Inflammatory macrophage treated with lipopolysaccharide for 4 hours (primary cell): ENCODE data around the gene RINL.

Experiments used
- DNase-seq: peaks from one replicate; pipeline ENCODE4 v3.0.0-alpha.2; 2020

The RINL gene, protein sequence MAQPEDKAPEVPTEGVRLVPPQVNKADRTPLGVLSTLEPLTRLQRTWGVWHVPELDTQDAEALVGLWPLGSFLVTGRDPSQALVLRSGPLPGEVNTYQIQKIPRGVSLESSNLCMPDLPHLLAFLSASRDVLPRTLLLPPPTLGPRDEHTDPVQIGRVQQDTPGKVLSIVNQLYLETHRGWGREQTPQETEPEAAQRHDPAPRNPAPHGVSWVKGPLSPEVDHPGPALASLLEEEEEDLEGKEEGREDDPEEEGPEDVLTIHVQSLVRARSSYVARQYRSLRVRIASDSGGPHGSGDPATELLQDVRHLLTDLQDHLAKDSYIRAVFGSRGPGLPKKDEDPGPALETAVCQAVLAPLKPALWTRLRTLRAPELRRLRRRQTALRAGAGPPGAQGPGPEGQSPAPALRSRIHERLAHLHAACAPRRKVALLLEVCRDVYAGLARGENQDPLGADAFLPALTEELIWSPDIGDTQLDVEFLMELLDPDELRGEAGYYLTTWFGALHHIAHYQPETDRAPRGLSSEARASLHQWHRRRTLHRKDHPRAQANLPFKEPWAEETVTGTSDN

GRCh38 chr19:38877781-38878574, at the start of gene RINL:
RINL (minus strand) TSS chr19:38878275; CDS start chr19:38876742, 1,533 bp downstream.
- DNase-seq = peak; percentile 43

GRCh38 chr19:38924388-38924787, 46.3 kb upstream of the RINL start:
- no peak for DNase-seq

DNA sequence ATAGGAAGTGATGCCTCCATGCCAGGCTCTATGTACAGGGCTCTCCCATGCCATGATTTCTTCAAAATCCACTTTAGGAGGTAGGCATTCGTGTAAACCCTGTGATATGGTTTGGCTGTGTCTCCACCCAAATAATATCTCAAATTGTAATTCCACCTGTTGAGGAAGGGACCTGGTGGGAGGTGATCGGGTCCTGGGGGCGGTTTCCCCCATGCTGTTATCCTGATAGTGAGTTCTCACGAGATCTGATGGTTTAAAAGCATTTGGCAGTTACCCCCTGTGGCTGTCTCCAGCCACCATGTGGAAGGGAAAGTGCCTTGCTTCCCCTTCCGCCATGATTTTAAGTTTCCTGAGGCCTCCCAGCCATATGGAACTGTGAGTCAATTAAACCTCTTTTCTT, 44.4 kb upstream of the RINL start:
- no peak for DNase-seq

DNA sequence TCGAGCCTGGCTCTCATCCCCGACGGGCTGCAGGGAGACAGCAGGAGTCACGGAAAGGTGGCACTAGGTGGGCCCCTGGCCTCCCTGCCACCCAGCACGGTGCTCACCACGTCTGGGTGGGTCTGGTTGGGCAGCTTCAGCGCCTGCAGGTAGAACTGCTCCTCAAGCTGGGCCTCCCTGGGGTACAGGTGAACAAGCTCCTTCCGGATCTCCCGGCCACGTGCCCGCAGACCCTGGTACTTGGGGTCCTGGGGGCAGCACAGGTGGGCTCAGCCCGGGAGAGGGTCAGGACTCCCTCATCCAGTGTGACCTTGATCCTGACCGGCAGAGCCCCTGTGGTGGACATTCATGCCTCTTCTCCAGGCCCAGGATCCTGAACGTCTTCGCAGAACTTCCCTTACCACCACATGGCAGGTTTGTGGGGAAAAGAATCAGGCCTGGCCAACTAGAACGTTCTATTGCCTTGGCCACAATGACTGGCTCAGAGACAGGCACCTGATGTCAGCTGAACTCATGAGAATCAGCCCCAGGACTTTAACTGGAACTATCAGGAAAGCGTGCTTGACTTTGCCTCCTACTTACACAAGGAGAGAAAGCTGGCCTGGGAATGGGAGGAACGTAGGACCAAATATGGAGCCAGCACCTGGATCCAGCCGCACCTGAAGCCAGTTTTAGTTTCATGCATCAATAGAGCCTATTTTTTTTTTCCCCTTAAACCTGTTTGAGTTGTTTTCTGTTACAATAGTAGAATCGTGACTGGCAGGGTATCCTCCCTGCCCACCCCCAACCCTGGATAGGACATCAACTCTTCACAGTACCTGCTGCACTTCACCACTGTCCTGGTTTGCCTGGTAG, 43.6 kb upstream of the RINL start:
- no peak for DNase-seq

GRCh38 chr19:38920602-38921419, 42.7 kb upstream of the RINL start:
- DNase-seq = no peak

- DNase-seq = no peak
Observed at GRCh38 chr19:38919837-38920601, 41.9 kb upstream of the RINL start.

DNA sequence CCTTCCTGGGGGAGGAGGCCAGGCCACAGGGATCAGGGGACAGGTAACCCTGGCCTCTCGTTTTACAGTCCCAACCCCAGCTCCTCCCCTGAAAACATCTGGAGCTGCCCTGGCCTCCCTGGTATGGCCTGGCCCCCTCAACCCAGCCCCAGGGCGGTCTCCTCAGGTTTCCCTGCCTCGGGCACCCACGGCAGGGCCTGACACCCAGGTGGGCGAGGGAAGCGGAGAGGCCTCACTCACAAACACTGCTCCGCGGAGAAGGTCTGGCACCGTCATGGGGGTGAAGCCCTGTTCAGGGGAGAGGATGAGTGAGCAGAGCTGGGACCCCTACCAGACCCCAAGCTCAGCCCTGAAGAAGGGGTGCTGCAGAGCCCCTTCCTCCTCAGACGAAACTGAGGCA, 40.5 kb upstream of the RINL start:
- no peak for DNase-seq

DNA sequence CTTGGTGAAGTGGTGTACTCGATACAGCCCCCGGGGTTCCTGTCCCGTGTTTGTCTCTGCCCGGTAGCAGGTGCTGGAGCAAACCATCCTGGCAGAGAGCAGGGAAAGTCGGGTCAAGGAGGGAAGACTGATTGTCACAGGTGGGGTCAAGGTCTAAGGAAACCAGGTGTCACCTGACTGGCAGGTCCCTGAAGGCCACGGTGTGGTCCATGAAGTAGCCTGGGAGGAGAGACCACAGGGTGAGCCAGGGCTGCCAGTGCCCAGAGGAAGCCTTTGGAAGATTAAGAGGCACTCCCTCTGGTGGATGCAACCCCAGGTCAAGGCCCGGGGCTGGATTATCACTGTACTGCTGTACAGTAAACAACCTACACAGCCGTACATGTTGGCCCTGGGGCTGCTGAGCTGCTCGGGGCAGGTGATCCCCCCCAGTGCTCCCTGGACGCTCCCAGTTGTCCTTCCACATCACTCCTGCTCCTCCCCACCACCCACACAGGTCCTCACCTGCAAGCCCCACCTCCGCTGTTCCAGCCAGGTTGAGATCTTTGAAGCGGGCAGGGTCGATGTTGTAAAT, 39.9 kb upstream of the RINL start:
- no peak for DNase-seq

DNA sequence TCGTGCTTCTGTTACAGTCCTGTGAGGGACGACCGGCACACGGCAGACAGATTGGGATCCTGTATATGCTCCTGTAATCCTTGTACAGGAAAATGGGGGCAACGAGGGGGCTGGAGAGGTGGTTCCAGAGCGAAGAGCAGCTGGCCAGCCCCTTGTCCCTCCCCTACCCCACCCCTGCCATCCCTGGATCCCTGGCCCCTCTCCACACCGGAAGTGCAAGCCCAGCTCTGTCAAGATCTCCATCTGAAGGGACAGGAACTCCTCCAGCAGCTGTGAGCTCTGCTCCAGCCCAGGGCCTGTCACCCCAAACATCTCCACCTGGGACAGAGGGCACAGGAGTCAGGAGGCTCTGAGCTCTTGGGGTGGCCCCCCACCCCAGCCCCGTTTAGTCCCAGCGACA, 39.4 kb upstream of the RINL start:
- DNase-seq = no peak

DNA sequence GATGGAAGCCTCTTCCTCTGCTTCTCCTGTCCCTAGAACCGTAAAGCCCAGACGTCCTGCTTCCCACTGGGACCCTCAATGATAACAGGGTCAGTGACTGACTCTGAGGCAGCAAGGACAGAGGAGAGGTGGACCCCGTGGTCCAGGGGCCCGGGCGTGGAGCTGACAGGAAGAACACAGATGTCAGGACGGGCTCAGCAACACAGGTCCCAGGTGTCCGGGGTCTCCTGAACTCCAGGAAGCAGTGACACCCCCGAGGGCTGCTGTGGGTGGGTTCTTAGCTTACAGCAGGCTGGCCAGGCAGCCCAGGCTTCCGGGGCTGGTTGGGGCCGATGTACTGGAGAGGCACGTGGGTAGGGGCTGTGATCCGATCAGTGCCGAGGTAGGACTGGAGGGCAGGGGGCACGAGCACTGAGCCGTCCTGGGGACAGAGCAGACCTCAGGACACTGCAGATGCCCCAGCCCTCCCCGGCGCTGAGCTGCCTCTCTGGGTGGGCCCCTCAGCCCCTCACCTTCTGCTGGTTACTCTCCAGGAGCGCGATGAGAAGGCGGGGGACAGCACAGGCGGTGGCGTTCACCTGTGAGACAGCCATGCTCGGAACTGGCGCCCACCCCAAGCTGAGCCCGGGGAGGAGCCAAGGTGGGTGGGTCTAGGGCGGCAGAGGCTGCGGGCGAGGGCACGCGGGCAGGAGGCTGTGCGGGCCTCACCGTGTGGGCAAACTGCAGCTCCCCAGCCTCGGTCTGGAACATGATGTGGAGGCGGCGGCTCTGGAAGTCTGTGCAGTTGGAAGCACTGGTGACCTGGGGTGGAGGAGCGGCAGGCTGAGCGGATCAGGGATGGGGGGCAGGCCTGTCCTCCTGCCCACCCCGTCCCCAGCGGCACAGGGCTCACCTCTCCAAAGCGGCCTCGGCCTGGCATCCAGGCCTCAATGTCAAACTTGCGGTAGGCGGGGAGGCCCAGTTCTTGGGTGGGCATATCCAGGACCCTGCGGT, 37.5 kb upstream of the RINL start:
- no peak for DNase-seq

GRCh38 chr19:38913958-38914357, 35.9 kb upstream of the RINL start:
- no peak for DNase-seq

DNA sequence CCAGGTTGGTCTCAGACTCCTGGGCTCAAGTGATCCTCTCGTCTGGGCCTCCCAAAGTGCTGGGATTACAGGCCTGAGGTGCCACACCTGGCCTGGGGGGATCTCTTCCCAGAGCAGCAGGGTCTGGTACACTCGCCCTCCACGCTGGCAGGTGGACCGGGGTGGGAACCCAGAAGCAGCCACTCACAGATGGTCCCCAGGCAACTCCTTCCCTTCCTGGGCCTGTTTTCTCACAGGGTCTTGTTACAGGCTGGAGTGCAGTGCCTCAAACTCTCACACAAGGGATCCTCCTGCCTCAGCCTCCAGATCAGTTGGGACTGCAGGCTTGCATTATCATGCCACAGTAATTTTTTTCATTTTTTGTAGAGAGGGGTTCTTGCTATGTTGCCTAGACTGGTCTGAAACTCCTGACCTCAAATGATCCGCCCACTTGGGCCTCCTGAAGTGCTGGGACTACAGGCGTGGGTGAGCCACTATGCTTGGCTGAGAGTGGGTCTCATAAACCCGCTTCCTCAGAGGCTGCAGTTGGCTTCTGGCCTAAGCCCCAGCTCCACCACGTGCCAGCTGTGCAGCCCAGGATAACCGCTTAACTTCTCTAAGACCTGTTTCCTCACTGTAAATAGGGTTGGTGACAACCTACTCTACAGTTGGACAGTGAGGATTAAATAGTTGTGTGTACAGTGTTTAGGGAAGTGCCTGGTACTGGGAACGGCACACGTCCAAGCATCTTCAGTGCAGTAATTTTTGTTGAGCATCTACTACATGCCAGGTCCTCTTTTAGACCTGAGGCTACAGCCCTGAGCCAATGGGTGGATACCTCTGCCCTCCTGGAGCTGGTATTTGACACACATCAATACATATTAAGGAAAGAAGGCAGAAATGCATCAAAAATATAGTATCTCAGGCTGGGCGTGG, 34.8 kb upstream of the RINL start:
- peak; percentile 52 for DNase-seq

DNA sequence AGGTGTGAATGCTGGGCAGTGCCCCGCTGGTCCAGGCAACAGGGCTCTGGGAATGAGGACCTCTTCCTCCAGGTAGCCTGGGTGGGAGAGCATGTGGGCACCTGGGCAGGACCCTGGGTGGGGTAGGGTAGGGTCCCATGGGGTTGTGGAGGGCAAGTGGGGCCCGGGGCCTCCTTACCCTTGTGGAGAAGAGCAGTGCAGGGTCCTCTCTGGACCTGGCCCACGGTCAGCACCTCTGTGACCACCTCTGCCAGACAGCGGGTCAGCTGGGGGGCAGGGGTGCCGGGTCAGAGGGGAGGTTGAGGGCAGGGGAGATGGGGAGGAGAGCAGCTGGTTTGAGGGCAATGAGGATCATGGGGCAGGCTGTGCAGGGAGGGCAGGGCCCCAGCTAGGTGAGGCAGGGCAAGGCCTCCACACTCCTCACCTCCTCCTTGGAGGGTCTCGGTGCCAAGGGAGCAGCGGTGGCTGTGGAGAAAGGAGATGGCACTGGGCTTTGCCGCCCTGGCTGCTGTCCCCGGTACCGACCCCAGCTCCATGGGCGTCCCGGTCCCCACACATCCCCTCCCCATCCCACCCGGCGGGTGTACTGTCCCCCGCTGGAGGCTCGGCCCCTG, 33.4 kb upstream of the RINL start:
- DNase-seq = no peak

DNA sequence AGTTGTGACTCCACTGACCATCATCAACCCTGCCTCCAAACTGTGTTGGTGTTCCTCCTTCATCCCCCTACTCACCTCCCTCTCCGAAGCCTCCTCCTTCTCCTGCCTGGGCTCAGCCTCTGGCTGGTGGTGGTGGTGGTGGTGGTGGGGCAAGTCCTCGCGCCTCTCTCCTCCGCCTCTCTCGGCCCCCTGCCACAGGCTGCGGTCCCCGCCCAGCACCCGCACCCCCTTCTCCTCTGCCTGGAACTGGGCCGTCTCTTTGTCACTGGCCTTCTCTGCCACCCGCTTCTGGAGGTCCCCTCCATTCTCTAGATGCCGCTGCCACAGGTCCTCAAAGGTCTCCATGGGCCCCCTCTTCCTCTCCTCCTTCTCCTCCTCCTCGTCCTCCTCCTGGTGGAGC, 32.4 kb upstream of the RINL start:
- DNase-seq = no peak

DNA sequence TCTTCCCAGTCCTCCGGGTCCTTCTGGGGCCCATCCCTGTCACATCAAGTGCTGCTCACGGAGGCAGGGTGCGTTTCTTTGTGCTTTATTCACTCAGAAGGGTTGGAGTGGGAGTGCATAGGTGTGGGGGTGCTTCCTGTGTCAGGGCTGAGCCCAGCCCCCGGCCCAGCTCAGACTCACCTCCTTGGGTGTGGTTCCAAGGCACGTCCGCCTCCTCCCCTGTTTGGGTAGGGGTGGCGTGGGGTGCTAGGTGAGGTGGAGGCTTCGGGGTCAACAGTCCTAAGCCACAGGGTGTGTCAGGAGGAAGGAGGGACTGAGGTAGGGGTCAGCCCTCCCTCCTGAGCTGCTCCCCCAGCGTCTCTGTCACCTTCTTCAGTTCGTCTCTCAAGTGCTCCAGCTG, 30.8 kb upstream of the RINL start:
- DNase-seq = no peak

DNA sequence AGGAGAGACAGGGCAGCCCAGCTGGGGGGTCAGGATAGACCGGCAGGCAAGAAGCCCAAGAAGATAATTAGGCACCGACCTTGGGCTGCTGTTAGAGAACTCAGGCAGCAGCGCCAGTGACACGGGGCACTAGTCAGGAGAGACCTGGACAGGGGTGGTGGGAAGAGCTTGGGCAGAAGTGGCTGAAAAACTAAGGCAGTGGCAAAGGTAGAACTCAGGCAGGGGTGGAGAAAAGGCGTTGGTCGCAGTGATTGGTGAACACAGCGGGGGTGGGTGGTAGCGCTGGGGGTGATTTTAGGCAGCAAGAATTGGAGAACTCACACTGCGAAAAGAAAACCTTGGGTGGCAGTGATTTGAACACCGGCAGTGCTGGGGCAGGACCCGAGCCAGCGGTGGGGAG, 29.6 kb upstream of the RINL start:
- no peak for DNase-seq

- no peak for DNase-seq
Observed at GRCh38 chr19:38907227-38907626, 29.2 kb upstream of the RINL start.

DNA sequence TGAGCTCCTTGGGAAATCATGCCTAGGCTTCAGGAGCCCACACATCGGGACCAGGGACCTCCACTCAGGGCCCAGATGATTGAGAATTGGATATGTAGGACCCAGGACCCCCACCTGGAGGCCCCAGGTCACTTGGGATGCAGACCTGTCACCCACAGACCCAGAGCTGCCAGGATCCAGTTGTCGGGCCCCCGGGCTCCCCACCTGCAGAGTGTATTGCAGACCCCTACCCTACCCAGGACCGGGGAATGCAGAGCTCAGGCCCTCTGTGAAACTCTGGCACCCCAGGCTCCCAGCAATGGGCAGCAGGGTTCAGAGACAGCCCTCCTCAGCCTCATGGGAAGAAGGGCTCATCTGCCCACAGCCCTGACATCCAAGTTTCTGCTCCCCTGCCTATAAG, 27.5 kb upstream of the RINL start:
- no peak for DNase-seq
